AG04450 (cell line): Measurements from ENCODE around the gene UGP2. TPM values are rescaled to one million over a fixed set of nuclear protein-coding genes. Genes with fewer than 3 reads are reported as not detected.
A peak's percentile ranks its signal among the peaks of the same experiment; 100 is the strongest.

ENCODE experiments used
- CTCF ChIA-PET: fragments of 300-600, 350-600 bp; formaldehyde crosslinking; extraction: SDS; loops from one replicate; lab custom pipeline; 2022; ENCODE audit warnings: antibody characterized with exemption, inconsistent platforms; lab: Charles Lee
- POLR2A ChIA-PET: fragments of 350-600 bp; formaldehyde crosslinking; extraction: SDS; loops from one replicate; lab custom pipeline; 2021; ENCODE audit warnings: antibody characterized with exemption, inconsistent platforms; lab: Yijun Ruan, JAX
- DNase-seq: peaks from one replicate; pipeline ENCODE4 v3.0.0-alpha.2; 2011; ENCODE audit warnings: low read depth, low spot score
- H3K27ac ChIP-seq: one replicate; pipeline ENCODE4 v1.5.1; 2012; ENCODE audit warnings: low read depth, low read length, control low read depth
- H3K27me3 ChIP-seq: one replicate; pipeline ENCODE4 v1.6.0; 2012; ENCODE audit warnings: low read length; ENCODE audit not compliant: control insufficient read depth, insufficient read depth
- H3K4me3 ChIP-seq: 2 replicates; pipeline ENCODE4 v1.5.1; 2011; ENCODE audit warnings: mild to moderate bottlenecking, low read depth, low read length, control low read depth
- H3K9me3 ChIP-seq: 2 replicates; pipeline ENCODE4 v1.5.1; 2012; ENCODE audit warnings: low read length; ENCODE audit not compliant: control insufficient read depth, insufficient read depth
- CTCF ChIP-seq: IDR thresholded peaks from 2 replicates; pipeline ENCODE4 v1.5.1; 2011; ENCODE audit warnings: low read depth, low read length, control low read depth, inconsistent platforms
- polyA minus RNA-seq: library from RNA; depleted of rRNA, polyadenylated mRNA; stranded (reverse); fragments of >200 nt; gene quantifications from 2 replicates; pipeline ENCODE4 v1.2.3, GENCODE V29; 2011; rRNA and poly(A)+ RNA removed
- polyA plus RNA-seq: library from polyadenylated mRNA; depleted of rRNA; stranded (reverse); fragments of >200 nt; gene quantifications from 2 replicates; pipeline ENCODE4 v1.2.3, GENCODE V29; 2011; rRNA removed

The UGP2 gene
- polyA plus RNA-seq = 83.0 and 121 TPM in 2 replicates
- polyA minus RNA-seq = 23.8 and 39.4 TPM in 2 replicates

- DNase-seq = peak; percentile 83
- H3K27me3 ChIP-seq = no peaks in the 10 kb centered on the region
- peak; percentile 30; the same call in 1 of the 2 replicates for TF ChIP-seq CTCF
- POLR2A ChIA-PET = interaction anchor here (0.6 to 2.4 kb wide), 15 partner anchors 13 to 1216 kb away, joined by 3 to 15 read pairs (median 4); partner anchors contain the start of genes MDH1 and WDPCP
- CTCF ChIA-PET = interaction anchor here (0.6 to 3.4 kb wide), 8 partner anchors 8 to 1483 kb away, joined by 3 to 16 read pairs (median 4); no protein-coding TSS in a partner anchor
- peak within 1 kb of the TSS; percentile 64 for H3K4me3 ChIP-seq
- H3K9me3 ChIP-seq = no peaks in the 10 kb centered on the region
- H3K27ac ChIP-seq = peak within 1 kb of the TSS; percentile 92
These were observed at the start of gene UGP2 for GRCh38 chr2:63841254-63842022. TSS of gene UGP2 (plus strand) at chr2:63841896. CDS start at chr2:63842186, 290 bp downstream.

- no peak for TF ChIP-seq CTCF
- Histone ChIP-seq H3K27me3 (no peaks in the 10 kb centered on the region), H3K27ac (no peak overlapping the region), H3K4me3 (no peak overlapping the region), H3K9me3 (no peaks in the 10 kb centered on the region)
- POLR2A ChIA-PET = no interaction called here
- CTCF ChIA-PET = interaction anchor here (1.1 kb wide), 1 partner anchor 49 kb away, joined by 5 read pairs; the partner anchor contains the start of gene UGP2
- DNase-seq = peak; percentile 57
These were observed 49.2 kb upstream of the UGP2 start for GRCh38 chr2:63792530-63792929.

- no peaks in the 10 kb centered on the region for H3K27me3 ChIP-seq
- H3K4me3 ChIP-seq = no peak overlapping the region
- DNase-seq = no peak
- no peaks in the 10 kb centered on the region; the same call in 1 of the 2 replicates for H3K9me3 ChIP-seq
- TF ChIP-seq CTCF = no peak
- no peak overlapping the region for H3K27ac ChIP-seq
- ChIA-PET CTCF (no interaction called here), POLR2A (no interaction called here)
These were observed 45.3 kb upstream of the UGP2 start for GRCh38 chr2:63796366-63796765.

- Histone ChIP-seq H3K9me3 (no peaks in the 10 kb centered on the region; the same call in 1 of the 2 replicates), H3K27ac (no peak overlapping the region), H3K4me3 (no peak overlapping the region), H3K27me3 (no peaks in the 10 kb centered on the region)
- POLR2A ChIA-PET = no interaction called here
- no peak for TF ChIP-seq CTCF
- DNase-seq = no peak
- CTCF ChIA-PET = no interaction called here
These were observed 44.9 kb upstream of the UGP2 start for GRCh38 chr2:63796796-63797195.

DNA sequence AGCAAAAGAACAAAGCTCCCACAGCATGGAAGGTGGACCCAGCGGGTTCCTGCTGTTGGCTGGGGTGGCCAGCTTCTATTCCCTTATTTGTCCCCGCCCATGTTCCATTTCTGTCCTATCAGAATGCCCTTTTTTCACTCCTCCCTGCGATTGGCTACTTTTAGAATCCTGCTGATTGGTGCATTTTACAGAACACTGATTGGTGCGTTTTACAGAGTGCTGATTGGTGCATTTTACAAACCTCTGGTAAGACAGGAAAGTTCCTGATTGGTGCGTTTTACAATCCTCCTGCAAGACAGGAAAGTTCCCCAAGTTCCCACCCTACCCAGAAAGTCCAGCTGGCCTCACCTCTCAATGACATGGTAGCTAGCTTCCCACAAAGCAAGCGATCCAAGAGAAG lies 40.2 kb upstream of the UGP2 start:
- Histone ChIP-seq H3K27ac (no peak overlapping the region), H3K4me3 (no peak overlapping the region), H3K27me3 (no peaks in the 10 kb centered on the region), H3K9me3 (no peaks in the 10 kb centered on the region; the same call in 1 of the 2 replicates)
- TF ChIP-seq CTCF = no peak
- no peak for DNase-seq
- POLR2A ChIA-PET = no interaction called here
- CTCF ChIA-PET = no interaction called here
